Measurements from ENCODE around the gene TADA2B.

Gene TADA2B

DNA sequence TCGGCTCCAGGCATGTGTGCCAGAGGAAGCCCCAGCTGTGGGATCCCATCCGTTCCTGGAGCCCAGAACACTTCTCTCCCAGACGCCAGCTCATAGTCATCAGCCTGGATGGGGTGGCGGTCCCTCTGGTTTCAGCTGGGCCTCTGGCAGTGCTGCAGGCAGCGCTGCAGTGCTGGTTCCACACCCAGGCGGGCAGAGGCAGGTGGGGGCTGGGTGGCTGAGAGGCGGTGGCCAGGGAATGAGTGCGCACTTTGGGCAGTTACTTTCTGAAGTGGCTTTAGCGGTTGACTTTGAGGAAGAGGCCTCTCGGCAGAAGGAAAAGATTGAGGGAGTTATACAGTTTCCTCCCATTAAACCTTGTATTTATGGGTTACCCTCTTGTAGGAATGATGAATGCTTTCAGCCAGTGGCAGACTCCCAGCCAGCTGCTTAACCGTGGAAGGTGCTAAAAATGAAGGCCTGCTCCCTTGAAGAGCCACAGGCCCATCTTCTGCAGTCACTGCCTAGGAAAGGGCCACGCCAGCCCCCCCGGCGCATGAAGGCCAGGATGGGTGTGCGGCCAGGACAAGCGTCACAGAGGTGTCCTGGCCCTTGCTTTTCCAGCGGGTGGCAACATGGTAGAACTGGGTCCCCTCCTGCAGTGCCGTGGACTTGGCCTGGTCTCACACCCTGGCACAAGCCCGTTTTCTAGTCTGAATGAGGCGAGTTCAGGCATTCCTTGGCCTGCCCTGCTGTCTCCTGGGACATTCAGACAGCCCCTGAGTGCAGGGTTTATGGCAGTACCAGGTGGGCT, 9.9 kb downstream of the TADA2B start:
- TF ChIP-seq, protein P1, sequence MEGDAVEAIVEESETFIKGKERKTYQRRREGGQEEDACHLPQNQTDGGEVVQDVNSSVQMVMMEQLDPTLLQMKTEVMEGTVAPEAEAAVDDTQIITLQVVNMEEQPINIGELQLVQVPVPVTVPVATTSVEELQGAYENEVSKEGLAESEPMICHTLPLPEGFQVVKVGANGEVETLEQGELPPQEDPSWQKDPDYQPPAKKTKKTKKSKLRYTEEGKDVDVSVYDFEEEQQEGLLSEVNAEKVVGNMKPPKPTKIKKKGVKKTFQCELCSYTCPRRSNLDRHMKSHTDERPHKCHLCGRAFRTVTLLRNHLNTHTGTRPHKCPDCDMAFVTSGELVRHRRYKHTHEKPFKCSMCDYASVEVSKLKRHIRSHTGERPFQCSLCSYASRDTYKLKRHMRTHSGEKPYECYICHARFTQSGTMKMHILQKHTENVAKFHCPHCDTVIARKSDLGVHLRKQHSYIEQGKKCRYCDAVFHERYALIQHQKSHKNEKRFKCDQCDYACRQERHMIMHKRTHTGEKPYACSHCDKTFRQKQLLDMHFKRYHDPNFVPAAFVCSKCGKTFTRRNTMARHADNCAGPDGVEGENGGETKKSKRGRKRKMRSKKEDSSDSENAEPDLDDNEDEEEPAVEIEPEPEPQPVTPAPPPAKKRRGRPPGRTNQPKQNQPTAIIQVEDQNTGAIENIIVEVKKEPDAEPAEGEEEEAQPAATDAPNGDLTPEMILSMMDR (IDR thresholded peaks at IDR 0.05; ENCODE audit: low read depth, low read length), result no peak
- H3K4me3 ChIP-seq (replicated peaks in 1 of 2; ENCODE audit: low read depth in 2 of 2, low read length in 2 of 2), result no peak overlapping the region
- no peak for DNase-seq (ENCODE audit: low read depth in 2 of 2)

DNA sequence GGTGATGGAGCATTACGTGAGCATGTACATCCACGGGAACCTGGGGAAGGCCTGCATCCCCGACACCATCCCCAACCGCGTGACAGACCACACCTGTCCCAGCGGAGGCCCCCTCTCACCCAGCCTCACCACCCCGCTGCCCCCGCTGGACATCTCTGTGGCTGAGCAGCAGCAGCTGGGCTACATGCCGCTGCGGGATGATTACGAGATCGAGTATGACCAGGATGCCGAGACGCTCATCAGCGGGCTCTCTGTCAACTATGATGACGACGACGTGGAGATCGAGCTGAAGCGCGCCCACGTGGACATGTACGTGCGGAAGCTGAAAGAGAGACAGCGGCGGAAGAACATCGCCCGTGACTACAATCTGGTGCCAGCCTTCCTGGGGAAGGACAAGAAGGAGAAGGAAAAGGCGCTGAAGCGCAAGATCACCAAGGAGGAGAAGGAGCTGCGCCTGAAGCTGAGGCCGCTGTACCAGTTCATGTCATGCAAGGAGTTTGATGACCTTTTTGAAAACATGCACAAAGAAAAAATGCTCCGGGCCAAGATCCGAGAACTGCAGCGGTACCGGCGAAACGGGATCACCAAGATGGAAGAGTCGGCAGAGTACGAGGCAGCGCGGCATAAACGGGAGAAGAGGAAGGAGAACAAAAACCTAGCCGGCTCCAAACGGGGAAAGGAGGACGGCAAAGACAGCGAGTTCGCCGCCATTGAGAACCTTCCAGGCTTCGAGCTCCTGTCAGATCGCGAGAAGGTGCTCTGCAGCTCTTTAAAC, 11.1 kb downstream of the TADA2B start:
- TF ChIP-seq, protein P1 (IDR thresholded peaks at IDR 0.05; ENCODE audit: low read depth, low read length), result no peak
- H3K4me3 ChIP-seq (replicated peaks in 1 of 2; ENCODE audit: low read depth in 2 of 2, low read length in 2 of 2), result no peak overlapping the region
- DNase-seq (ENCODE audit: low read depth in 2 of 2), result no peak

DNA sequence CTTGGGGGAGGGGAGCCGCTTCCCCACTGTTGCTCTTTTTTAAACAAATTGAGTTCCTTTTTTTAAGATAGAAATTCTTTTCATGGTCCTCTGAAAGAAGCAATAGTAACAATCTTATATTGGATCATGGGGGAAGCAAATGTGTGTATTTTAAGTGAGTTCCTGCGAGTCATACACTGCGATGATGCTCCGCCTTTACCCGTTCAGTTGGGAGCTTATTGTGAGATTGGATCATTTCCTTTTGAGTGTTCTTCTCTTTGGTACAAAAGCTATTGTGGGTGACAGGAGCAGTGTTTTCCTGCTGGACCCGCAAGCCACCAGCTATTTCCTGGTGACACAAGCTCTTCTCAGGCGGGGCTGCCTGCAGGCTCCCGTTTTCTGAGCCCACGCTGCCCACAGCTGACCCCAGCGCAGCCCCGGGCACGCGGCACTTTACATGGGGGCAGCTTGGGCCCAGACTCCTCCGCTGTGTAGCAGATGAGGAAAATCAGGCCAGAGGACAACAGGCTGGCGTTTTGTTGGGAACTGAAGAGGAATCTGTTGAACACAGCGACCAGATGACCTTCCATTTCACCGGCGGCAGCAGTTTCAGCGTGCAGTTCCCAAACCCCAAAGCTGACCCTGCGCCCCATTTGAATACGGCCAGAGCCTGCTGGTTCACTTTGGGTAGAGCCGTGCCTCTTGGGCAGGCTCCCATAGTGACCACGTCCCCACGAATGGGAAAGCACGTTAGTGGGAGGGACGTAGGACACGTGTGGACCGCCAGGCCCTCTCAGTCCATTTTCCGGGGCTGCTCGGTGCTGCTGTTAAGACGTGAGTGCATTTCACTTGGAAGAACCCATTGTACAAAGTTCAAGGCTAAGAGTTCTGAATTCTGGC, 12.2 kb downstream of the TADA2B start:
- no peak overlapping the region for H3K4me3 ChIP-seq (replicated peaks in 1 of 2; ENCODE audit: low read depth in 2 of 2, low read length in 2 of 2)
- DNase-seq (ENCODE audit: low read depth in 2 of 2), result peak in 1 of 2 donors; percentile 45
- TF ChIP-seq, protein P1 (IDR thresholded peaks at IDR 0.05; ENCODE audit: low read depth, low read length), result no peak

DNA sequence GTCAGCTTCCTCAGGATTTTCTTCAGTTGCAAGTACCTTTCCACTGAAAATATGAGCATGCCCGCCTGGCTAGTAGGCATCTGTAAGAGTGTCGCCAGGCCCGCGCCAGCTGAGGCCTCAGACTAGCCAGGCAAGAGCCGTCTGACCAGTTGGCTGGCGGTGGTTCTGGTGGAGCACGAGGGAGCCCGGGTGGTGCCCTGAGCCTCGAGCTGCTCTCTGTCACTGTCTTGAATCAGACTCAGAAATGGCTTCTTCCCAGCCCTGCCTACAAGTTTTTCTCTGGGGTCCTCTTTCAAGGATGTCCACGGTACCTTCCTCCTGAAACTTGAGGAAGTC, 12.8 kb downstream of the TADA2B start:
- TF ChIP-seq, protein P1 (IDR thresholded peaks at IDR 0.05; ENCODE audit: low read depth, low read length), result no peak

DNA sequence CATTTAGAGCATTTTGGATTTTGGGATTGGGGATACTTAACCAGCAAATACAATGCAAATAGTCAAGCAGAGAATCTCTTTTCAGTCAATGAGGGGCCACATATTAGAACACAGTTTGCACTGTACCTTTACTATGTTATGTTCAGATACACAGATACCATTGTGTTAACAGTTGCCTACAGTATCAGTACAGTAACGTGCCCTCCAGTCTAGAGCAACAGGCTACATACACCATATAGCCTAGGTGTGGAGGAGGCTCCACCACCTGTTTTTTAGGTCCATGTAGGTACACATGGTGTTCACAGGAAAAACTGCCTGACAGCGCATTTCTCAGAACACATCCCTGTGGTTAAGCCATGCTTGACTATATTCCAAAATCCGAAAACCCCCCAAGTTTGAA, 15.6 kb downstream of the TADA2B start:
- TF ChIP-seq, protein P1 (IDR thresholded peaks at IDR 0.05; ENCODE audit: low read depth, low read length), result no peak
- DNase-seq (ENCODE audit: low read depth in 2 of 2), result no peak
- H3K4me3 ChIP-seq (replicated peaks in 1 of 2; ENCODE audit: low read depth in 2 of 2, low read length in 2 of 2), result no peak overlapping the region

More for the DNA sequence above, 12.8 kb downstream of the TADA2B start:
- DNase-seq (ENCODE audit: low read depth in 2 of 2), result no peak
- no peak overlapping the region for H3K4me3 ChIP-seq (replicated peaks in 1 of 2; ENCODE audit: low read depth in 2 of 2, low read length in 2 of 2)

DNA sequence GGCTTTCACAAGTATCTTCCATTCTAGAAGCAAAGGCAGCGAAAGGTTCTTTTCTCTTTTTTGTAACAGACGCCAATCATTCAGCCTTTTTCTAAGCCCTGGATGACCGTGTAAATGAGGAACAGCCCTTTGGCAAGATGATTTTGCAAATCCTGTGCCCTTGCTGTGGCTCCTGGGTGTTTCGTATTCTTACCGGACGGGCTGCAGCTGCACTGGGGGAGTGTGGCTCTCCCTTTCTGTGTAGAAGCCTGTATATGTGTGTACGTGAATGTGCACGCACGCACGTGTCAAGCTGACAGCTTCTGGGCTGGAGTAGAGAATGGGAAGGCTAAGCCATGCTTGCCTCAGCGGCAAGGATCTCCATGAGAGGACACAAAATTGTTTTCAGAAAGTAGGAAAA, 16.5 kb downstream of the TADA2B start:
- no peak for DNase-seq (ENCODE audit: low read depth in 2 of 2)
- TF ChIP-seq, protein P1 (IDR thresholded peaks at IDR 0.05; ENCODE audit: low read depth, low read length), result no peak
- no peak overlapping the region for H3K4me3 ChIP-seq (replicated peaks in 1 of 2; ENCODE audit: low read depth in 2 of 2, low read length in 2 of 2)
